Osteocyte (in vitro differentiated cells): ENCODE data around the gene KCTD13. TPM values are rescaled to one million over a fixed set of nuclear protein-coding genes. Genes with fewer than 3 reads are reported as not detected.

ENCODE experiments used
- DNase-seq: peaks from one replicate; pipeline ENCODE4 v3.0.0; 2021; ENCODE audit warnings: mixed read lengths; ENCODE audit not compliant: unreplicated experiment; ENCODE audit errors: extremely low spot score
- H3K27ac Mint-ChIP-seq: one replicate; pipeline ENCODE4 v1.8.0; 2021; ENCODE audit warnings: mild to moderate bottlenecking, mixed read lengths; ENCODE audit not compliant: unreplicated experiment
- H3K27me3 Mint-ChIP-seq: one replicate; pipeline ENCODE4 v1.8.0; 2021; ENCODE audit warnings: mixed read lengths; ENCODE audit not compliant: unreplicated experiment
- H3K36me3 Mint-ChIP-seq: one replicate; pipeline ENCODE4 v1.8.0; 2021; ENCODE audit warnings: mixed read lengths; ENCODE audit not compliant: unreplicated experiment
- H3K4me1 Mint-ChIP-seq: one replicate; pipeline ENCODE4 v1.8.0; 2021; ENCODE audit warnings: mixed read lengths; ENCODE audit not compliant: unreplicated experiment
- H3K4me3 Mint-ChIP-seq: one replicate; pipeline ENCODE4 v1.8.0; 2021; ENCODE audit warnings: mild to moderate bottlenecking, moderate library complexity, mixed read lengths; ENCODE audit not compliant: unreplicated experiment
- H3K9me3 Mint-ChIP-seq: one replicate; pipeline ENCODE4 v1.8.0; 2021; ENCODE audit warnings: mixed read lengths; ENCODE audit not compliant: unreplicated experiment
- total RNA-seq: library from RNA; stranded (reverse); gene quantifications from 2 replicates; pipeline ENCODE4 v1.2.1, GENCODE V29; 2021
- TF ChIP-seq, protein P1 (sequence below): fragments of 200-600 bp; sonication (generic); IDR thresholded peaks from 2 replicates; pipeline ENCODE4 v1.5.0; 2021; ENCODE audit warnings: antibody characterized with exemption, mild to moderate bottlenecking, moderate library complexity

The KCTD13 gene
- total RNA-seq, 1 donor from 2014 or later, result 22.3 TPM

DNA sequence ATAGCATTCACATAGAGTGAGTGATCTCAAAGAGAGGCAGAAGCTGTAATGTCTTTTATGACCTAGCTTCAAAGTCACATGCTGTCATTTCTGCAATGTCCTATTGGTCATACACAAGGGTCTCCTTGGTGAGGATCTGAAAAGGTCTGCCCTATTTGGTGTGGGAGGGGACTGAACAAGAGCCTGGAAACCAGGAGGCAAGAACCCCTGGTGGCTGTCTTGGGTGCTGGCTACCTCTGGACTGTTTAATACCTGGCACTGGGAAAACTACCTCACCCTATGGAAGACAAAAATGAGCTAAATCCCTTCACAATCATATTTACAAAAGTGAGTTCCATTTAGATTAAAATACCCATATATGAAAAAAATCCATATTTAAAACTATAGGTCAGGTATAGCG, 9.0 kb downstream of the KCTD13 start:
- TF ChIP-seq, protein P1, sequence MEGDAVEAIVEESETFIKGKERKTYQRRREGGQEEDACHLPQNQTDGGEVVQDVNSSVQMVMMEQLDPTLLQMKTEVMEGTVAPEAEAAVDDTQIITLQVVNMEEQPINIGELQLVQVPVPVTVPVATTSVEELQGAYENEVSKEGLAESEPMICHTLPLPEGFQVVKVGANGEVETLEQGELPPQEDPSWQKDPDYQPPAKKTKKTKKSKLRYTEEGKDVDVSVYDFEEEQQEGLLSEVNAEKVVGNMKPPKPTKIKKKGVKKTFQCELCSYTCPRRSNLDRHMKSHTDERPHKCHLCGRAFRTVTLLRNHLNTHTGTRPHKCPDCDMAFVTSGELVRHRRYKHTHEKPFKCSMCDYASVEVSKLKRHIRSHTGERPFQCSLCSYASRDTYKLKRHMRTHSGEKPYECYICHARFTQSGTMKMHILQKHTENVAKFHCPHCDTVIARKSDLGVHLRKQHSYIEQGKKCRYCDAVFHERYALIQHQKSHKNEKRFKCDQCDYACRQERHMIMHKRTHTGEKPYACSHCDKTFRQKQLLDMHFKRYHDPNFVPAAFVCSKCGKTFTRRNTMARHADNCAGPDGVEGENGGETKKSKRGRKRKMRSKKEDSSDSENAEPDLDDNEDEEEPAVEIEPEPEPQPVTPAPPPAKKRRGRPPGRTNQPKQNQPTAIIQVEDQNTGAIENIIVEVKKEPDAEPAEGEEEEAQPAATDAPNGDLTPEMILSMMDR, result no peak
- no peak overlapping the region for H3K27ac Mint-ChIP-seq
- no peaks in the 10 kb centered on the region for H3K9me3 Mint-ChIP-seq
- no peak overlapping the region for H3K4me3 Mint-ChIP-seq
- DNase-seq, result no peak
- H3K4me1 Mint-ChIP-seq, result peaks cover 2% of the 10 kb centered on the region
- H3K36me3 Mint-ChIP-seq, result peaks cover 22% of the 10 kb centered on the region
- H3K27me3 Mint-ChIP-seq, result no peaks in the 10 kb centered on the region

DNA sequence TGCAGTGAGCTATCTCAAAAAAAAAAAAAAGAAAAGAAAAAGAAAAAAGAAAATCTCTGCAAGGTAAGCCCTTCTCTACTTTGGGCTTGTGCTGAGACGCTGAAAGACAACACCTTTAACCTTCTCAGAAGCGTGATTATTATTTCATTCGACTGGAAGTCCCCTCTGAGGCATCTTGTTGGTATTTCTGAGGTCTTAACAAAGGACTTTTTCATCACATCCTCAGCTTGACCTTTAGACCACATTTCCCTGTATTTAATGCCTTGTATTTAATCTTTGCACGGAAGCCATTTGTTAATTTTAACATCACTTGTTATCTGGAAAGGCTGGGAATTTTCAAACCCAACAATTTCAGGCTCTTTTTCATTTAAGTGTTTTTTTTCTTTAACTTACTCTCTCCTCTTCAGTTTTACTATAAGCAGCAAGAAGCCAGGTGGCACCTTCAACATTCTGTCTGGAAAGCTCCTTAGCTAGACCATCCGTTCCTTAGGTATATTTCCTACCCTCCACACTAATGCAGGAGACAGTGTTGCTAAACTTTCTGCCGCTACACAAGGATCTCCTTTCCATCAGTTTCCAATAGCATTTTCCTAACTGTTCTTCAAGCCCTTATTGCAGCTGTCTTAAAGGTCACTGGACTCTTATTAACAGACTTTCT, 10.3 kb downstream of the KCTD13 start:
- no peak for DNase-seq
- Mint-ChIP-seq H3K4me1 (no peaks in the 10 kb centered on the region), H3K4me3 (no peak overlapping the region), H3K9me3 (no peaks in the 10 kb centered on the region), H3K27ac (no peak overlapping the region), H3K27me3 (no peaks in the 10 kb centered on the region), H3K36me3 (peaks cover 18% of the 10 kb centered on the region)
- TF ChIP-seq, protein P1, result no peak

DNA sequence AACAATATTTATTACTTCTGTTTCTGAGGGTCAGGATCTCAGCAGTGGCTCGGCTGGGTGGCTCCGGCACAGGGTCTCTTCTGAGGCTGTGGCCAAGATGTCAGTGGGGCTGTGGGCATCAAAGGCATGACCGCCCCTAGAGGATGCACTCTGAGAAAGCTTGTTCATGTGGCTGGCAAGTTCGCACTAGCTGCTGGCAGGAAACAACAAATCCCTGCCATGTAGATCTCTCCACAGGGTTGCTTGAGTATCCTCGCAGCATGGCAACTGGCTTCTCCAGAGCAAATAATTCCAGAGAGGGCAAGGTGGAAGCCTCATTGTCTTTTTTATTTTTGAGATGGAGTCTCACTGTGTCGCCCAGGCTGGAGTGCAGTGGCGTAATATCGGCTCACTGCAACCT, 12.5 kb downstream of the KCTD13 start:
- no peaks in the 10 kb centered on the region for H3K9me3 Mint-ChIP-seq
- H3K27me3 Mint-ChIP-seq, result no peaks in the 10 kb centered on the region
- no peaks in the 10 kb centered on the region for H3K4me1 Mint-ChIP-seq
- TF ChIP-seq, protein P1, result no peak
- peaks cover 12% of the 10 kb centered on the region for H3K36me3 Mint-ChIP-seq
- no peak for DNase-seq
- H3K4me3 Mint-ChIP-seq, result no peak overlapping the region
- H3K27ac Mint-ChIP-seq, result no peak overlapping the region

DNA sequence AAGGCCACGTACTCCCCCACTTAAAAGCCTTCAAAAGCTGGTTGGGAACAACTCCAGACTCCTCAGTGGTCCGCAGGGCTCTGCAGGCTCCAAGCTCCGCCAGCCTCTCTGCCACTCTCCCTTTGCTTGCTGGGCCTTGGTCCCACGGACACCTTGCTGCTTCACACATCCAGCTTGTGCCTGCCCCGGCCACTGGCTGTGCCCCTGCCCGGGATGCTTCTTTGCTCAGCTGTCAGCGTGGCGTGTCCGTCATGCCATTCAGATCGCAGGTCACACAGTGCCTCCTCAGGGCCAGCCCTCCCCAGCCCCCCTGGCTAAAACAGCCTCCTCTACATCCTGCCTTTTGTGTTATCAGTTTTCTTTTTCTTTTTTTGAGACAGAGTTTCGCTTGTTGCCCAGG, 13.9 kb downstream of the KCTD13 start:
- Mint-ChIP-seq H3K27me3 (no peaks in the 10 kb centered on the region), H3K4me3 (no peak overlapping the region), H3K27ac (no peak overlapping the region), H3K4me1 (no peaks in the 10 kb centered on the region), H3K36me3 (peaks cover 10% of the 10 kb centered on the region), H3K9me3 (no peaks in the 10 kb centered on the region)
- TF ChIP-seq, protein P1, result no peak
- no peak for DNase-seq

DNA sequence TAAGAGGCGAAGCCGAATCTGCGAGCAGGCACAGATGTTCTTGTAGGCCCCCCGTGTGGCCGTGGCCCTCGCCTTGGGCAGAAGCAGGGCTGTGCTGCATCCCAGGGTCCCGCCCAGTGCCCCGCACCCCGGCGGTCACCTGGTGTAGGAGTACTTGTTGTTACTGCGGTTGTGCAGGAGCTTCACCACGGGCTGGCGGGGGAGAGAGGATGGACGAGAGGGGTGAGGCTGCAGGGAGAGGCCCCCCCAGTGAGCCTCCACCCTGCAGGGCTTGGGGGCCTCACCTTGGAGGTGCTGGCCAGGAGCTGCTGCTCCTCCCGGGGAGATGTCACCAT, 14.4 kb downstream of the KCTD13 start:
- Mint-ChIP-seq H3K27ac (no peak overlapping the region), H3K9me3 (no peaks in the 10 kb centered on the region), H3K4me1 (no peaks in the 10 kb centered on the region), H3K4me3 (no peak overlapping the region), H3K27me3 (no peaks in the 10 kb centered on the region), H3K36me3 (peaks cover 8% of the 10 kb centered on the region)
- no peak for DNase-seq
- TF ChIP-seq, protein P1, result no peak
